GM18507 (cell line): ENCODE results near the gene NRN1.
"Not testable (repeated sequence)": the region's sequence is repeated elsewhere in the genome, so short reads cannot be mapped to it uniquely, and the experiment has no call there.

ENCODE experiments used
- DNase-seq: peaks from one replicate; pipeline ENCODE4 v3.0.0; 2011; ENCODE audit warnings: low read depth; ENCODE audit not compliant: insufficient read length; ENCODE audit errors: extremely low spot score
- FAIRE-seq: peaks from 2 replicates; lab custom pipeline; 2011; peaks lifted over from hg19 to GRCh38; lab: Jason Lieb, UNC

The NRN1 gene

GRCh38 chr6:6006428-6007365, at the start of gene NRN1:
TSS of gene NRN1 (minus strand) at chr6:6006925. CDS start at chr6:6006749, 176 bp downstream.
- no peak for FAIRE-seq
- no peak for DNase-seq

GRCh38 chr6:6052216-6052615, 45.5 kb upstream of the NRN1 start:
- DNase-seq (no peak), FAIRE-seq (no peak)

- FAIRE-seq (no peak), DNase-seq (no peak)
These were observed 40.0 kb upstream of the NRN1 start for GRCh38 chr6:6046716-6047115.

GRCh38 chr6:6039946-6040509, 33.3 kb upstream of the NRN1 start:
- peak; percentile 59 for FAIRE-seq
- no peak for DNase-seq

GRCh38 chr6:6037179-6037578, 30.5 kb upstream of the NRN1 start:
- FAIRE-seq (no peak), DNase-seq (no peak)

- FAIRE-seq (no peak), DNase-seq (no peak)
These were observed 27.1 kb upstream of the NRN1 start for GRCh38 chr6:6033858-6034257.

- DNase-seq (no peak), FAIRE-seq (no peak)
These were observed 19.9 kb upstream of the NRN1 start for GRCh38 chr6:6026513-6027205.

- DNase-seq (no peak), FAIRE-seq (no peak)
These were observed 19.0 kb upstream of the NRN1 start for GRCh38 chr6:6025736-6026135.

GRCh38 chr6:6024220-6024619, 17.5 kb upstream of the NRN1 start:
- FAIRE-seq = no peak

GRCh38 chr6:6022841-6023240, 16.1 kb upstream of the NRN1 start:
- FAIRE-seq, DNase-seq: not testable (repeated sequence)

More at GRCh38 chr6:6024220-6024619, 17.5 kb upstream of the NRN1 start:
- no peak for DNase-seq

- DNase-seq (peak; percentile 68), FAIRE-seq (peak; percentile 71)
These were observed 2.1 kb upstream of the NRN1 start for GRCh38 chr6:6008648-6009421.

- peak; percentile 5 for FAIRE-seq
- no peak for DNase-seq
These were observed 1.4 kb upstream of the NRN1 start for GRCh38 chr6:6008089-6008647.

GRCh38 chr6:6007366-6008088, 802 bp upstream of the NRN1 start:
- FAIRE-seq = peak; percentile 5

GRCh38 chr6:6006006-6006427, 708 bp downstream of the NRN1 start:
- FAIRE-seq (no peak), DNase-seq (no peak)

More at GRCh38 chr6:6007366-6008088, 802 bp upstream of the NRN1 start:
- DNase-seq = no peak

- FAIRE-seq (no peak), DNase-seq (no peak)
These were observed 1.4 kb downstream of the NRN1 start for GRCh38 chr6:6005051-6006005.

GRCh38 chr6:6004390-6004995, 2.2 kb downstream of the NRN1 start:
- no peak for FAIRE-seq

More at GRCh38 chr6:6004390-6004995, 2.2 kb downstream of the NRN1 start:
- DNase-seq = no peak
